Muscle of leg (tissue), 16 donors: ENCODE data around the gene C1QBP. TPM values are rescaled to one million over a fixed set of nuclear protein-coding genes. Genes with fewer than 3 reads are reported as not detected.

Source experiments
- DNase-seq: peaks from one replicate; pipeline ENCODE4 v3.0.0; 2013
- H3K27ac ChIP-seq: one replicate; pipeline ENCODE4 v1.5.1; 2013; ENCODE audit warnings: mild to moderate bottlenecking, low read length, control low read depth
- H3K27me3 ChIP-seq: one replicate; pipeline ENCODE4 v1.6.1; 2013; ENCODE audit warnings: low read length; ENCODE audit not compliant: control insufficient read depth, insufficient read depth
- H3K36me3 ChIP-seq: one replicate; pipeline ENCODE4 v1.6.1; 2013; ENCODE audit warnings: low read length; ENCODE audit not compliant: control insufficient read depth, insufficient read depth
- H3K4me1 ChIP-seq: one replicate; pipeline ENCODE4 v1.6.1; 2013; ENCODE audit warnings: low read length; ENCODE audit not compliant: control insufficient read depth, insufficient read depth
- H3K4me3 ChIP-seq: one replicate; pipeline ENCODE4 v1.5.1; 2013; ENCODE audit warnings: low read length, control low read depth
- H3K9me3 ChIP-seq: replicated peaks from 2 replicates; pipeline ENCODE4 v1.6.1; 2013; ENCODE audit warnings: low read depth, low read length; ENCODE audit not compliant: control insufficient read depth
- WGBS: methylation state at CpG from one replicate; pipeline ENCODE4 v1.1.5; 2013; ENCODE audit warnings: missing lambda C conversion rate; ENCODE audit not compliant: insufficient coverage; 5-methylcytosine and 5-hydroxymethylcytosine counted together
- long read RNA-seq, 11 donors: transcript quantifications; one replicate each; lab custom pipeline, GENCODE V29; 2026
- polyA plus RNA-seq, 8 donors: library from polyadenylated mRNA; unstranded; fragments of 120-200 nt; gene quantifications; one replicate each; pipeline versions ENCODE4 v1.2.1 to v1.2.3, GENCODE V29; 2013; ENCODE audit warnings: inconsistent platforms in 1 of 8, low replicate concordance in 1 of 8; ENCODE audit not compliant: insufficient read length in 8 of 8, insufficient read depth in 1 of 8
- total RNA-seq: library from RNA; stranded (reverse); fragments of 120-200 nt; gene quantifications from one replicate; pipeline ENCODE4 v1.2.4, GENCODE V29; 2013

Gene C1QBP
- 137 TPM for total RNA-seq
- polyA plus RNA-seq, result 100 to 1,000 TPM; 108 to 134 (median 120) TPM
- long read RNA-seq, donor 1, transcript C1QBP-201 (6 exons, 1,169 nt), result major isoform, 30 of 38 reads
- long read RNA-seq, donor 1, partial matches to known transcripts, result 7 of 38 reads
- long read RNA-seq, donor 1, other reads (novel, unspliced or antisense), result 0 of 38 reads
- long read RNA-seq, donor 2, transcript C1QBP-201 (6 exons, 1,169 nt), result major isoform, 9 of 10 reads
- long read RNA-seq, donor 2, partial matches to known transcripts, result 0 of 10 reads
- long read RNA-seq, donor 2, other reads (novel, unspliced or antisense), result 0 of 10 reads
- long read RNA-seq, donor 3, transcript C1QBP-201 (6 exons, 1,169 nt), result major isoform, 84 of 134 reads
- long read RNA-seq, donor 3, partial matches to known transcripts, result 49 of 134 reads
- long read RNA-seq, donor 3, other reads (novel, unspliced or antisense), result 0 of 134 reads
- long read RNA-seq, donor 4, transcript C1QBP-201 (6 exons, 1,169 nt), result major isoform, 74 of 95 reads
- long read RNA-seq, donor 4, partial matches to known transcripts, result 17 of 95 reads
- long read RNA-seq, donor 4, other reads (novel, unspliced or antisense), result 0 of 95 reads
- long read RNA-seq, donor 5, transcript C1QBP-201 (6 exons, 1,169 nt), result major isoform, 163 of 241 reads
- long read RNA-seq, donor 5, transcript C1QBP-203 (2 exons, 911 nt), result minor isoform, 6 of 241 reads
- long read RNA-seq, donor 5, partial matches to known transcripts, result 70 of 241 reads
- long read RNA-seq, donor 5, other reads (novel, unspliced or antisense), result 0 of 241 reads
- long read RNA-seq, donor 6, transcript C1QBP-201 (6 exons, 1,169 nt), result major isoform, 133 of 191 reads
- long read RNA-seq, donor 6, partial matches to known transcripts, result 53 of 191 reads
- long read RNA-seq, donor 6, other reads (novel, unspliced or antisense), result 0 of 191 reads
- long read RNA-seq, donor 7, transcript C1QBP-201 (6 exons, 1,169 nt), result major isoform, 108 of 148 reads
- long read RNA-seq, donor 7, partial matches to known transcripts, result 34 of 148 reads
- long read RNA-seq, donor 7, other reads (novel, unspliced or antisense), result 0 of 148 reads
- long read RNA-seq, donor 8, transcript C1QBP-201 (6 exons, 1,169 nt), result major isoform, 88 of 100 reads
- long read RNA-seq, donor 8, partial matches to known transcripts, result 9 of 100 reads
- long read RNA-seq, donor 8, other reads (novel, unspliced or antisense), result 0 of 100 reads
- long read RNA-seq, donor 9, transcript C1QBP-201 (6 exons, 1,169 nt), result major isoform, 60 of 91 reads
- long read RNA-seq, donor 9, partial matches to known transcripts, result 30 of 91 reads
- long read RNA-seq, donor 9, other reads (novel, unspliced or antisense), result 0 of 91 reads
- long read RNA-seq, donor 10, transcript C1QBP-201 (6 exons, 1,169 nt), result major isoform, 124 of 144 reads
- long read RNA-seq, donor 10, partial matches to known transcripts, result 15 of 144 reads
- long read RNA-seq, donor 10, other reads (novel, unspliced or antisense), result 0 of 144 reads
- long read RNA-seq, donor 11, transcript C1QBP-201 (6 exons, 1,169 nt), result major isoform, 72 of 101 reads
- long read RNA-seq, donor 11, partial matches to known transcripts, result 27 of 101 reads
- long read RNA-seq, donor 11, other reads (novel, unspliced or antisense), result 0 of 101 reads

DNA sequence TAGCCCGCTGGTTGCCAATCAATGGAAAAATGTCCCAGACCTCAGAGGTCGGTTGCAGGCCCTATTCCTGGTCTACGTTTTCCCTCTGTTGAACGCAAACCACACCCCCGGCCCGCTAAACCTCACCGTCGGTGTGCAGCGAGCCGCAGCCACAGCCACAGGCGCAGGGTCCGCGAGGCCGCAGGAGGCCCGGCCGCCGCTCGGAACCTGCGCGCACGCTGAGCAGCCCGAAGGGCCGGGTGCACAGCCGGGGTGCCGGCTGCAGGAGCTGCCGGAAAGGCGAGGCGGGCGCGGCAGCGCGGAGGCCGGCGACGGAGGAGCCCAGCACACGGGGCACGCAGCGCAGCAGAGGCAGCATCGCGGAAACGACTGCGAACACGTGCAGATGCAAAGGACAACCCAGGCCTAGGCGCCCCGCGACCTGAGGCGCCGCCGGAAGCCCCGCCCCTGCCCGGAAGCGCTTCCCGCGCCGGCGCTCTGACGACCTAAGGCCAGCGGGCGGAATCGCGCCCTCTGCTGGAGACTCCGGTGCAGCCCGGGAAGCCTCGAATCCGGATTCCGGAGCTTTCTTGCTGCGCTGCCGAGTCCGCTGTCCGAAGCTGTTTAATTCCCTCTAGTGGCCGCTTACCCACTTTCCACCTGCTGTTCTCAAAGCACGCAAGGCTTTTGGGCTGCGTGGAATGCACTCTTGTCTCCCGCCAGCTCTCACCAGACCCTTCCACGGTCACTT lies at the start of gene C1QBP:
C1QBP (minus strand) TSS at position 440 of the 730 bp plus-strand sequence; CDS start at position 358, 82 bp downstream.
- peak within 1 kb of the TSS; percentile 76 for H3K27ac ChIP-seq
- peak; percentile 96 for DNase-seq
- H3K4me3 ChIP-seq, result peak within 1 kb of the TSS; percentile 71
- under 1% methylated on average over 65 of the region's 75 CpGs for WGBS
- no peaks in the 10 kb centered on the region for H3K27me3 ChIP-seq
- no peaks in the 10 kb centered on the region for H3K9me3 ChIP-seq
- H3K4me1 ChIP-seq, result peaks cover 10% of the 10 kb centered on the region
- H3K36me3 ChIP-seq, result peaks cover 41% of the 10 kb centered on the region

GRCh38 chr17:5488752-5489151 lies 49.8 kb upstream of the C1QBP start:
- no peak overlapping the region for H3K27ac ChIP-seq
- 79% methylated on average over 4 of the region's 8 CpGs for WGBS
- H3K36me3 ChIP-seq, result peaks cover 23% of the 10 kb centered on the region
- peaks cover 13% of the 10 kb centered on the region for H3K4me1 ChIP-seq
- H3K4me3 ChIP-seq, result no peak overlapping the region
- no peak for DNase-seq
- no peaks in the 10 kb centered on the region for H3K27me3 ChIP-seq
- no peaks in the 10 kb centered on the region for H3K9me3 ChIP-seq

DNA sequence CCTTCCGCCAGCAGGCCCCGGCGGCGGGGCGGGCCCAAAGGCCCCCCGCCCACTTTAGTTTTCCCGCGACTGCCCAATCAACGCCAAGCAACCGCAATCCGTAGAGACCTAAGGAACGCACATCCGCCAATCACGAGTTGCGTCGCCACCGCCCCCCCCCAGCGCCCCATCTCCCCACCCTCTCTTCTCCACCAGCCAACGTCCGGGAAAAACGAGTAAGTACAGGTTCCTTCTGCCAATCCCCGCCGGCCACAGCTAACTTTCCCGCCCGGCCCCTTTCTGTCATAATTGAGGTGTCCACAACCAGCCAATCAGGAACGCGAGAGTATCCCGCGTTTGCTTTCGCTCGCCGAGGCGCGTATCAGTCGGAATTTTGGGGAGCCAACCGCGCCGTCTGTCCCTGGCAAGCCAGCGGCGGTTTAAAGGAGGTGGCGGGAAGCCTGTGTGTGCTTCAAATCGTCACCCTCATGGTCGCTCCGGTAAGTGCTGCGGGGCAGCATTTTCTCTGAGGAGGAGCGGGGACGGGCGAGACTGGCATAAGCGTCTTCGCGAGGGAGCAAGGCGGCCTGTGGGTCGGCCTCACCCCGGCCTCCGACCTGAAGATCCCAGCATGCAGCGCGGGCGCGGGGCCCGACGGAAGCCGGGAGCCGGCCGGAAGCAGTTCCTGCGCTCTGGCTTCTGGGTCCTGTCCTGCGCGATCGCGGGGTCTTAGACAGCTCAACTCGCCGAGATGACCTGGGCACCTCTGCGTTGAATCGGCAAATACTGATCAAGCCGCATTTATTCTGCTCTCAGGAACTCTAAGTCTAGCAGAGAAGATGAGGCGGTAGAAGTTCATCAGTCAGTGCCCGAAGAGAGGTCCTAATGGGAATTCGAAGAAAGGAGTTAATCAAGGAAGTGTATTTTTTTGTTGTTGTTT lies 47.5 kb upstream of the C1QBP start, which contains the start of gene MIS12:
MIS12 (plus strand) TSS at position 361 of the 919 bp plus-strand sequence. CDS start 2,297 bp downstream, outside the sequence.
- no peaks in the 10 kb centered on the region for H3K9me3 ChIP-seq
- H3K4me3 ChIP-seq, result peak within 1 kb of the TSS; percentile 100
- WGBS, result under 1% methylated on average over 70 of the region's 77 CpGs
- peak; percentile 100 for DNase-seq
- H3K27me3 ChIP-seq, result no peaks in the 10 kb centered on the region
- peak within 1 kb of the TSS; percentile 99 for H3K27ac ChIP-seq
- H3K36me3 ChIP-seq, result peaks cover 36% of the 10 kb centered on the region
- H3K4me1 ChIP-seq, result peaks cover 13% of the 10 kb centered on the region

DNA sequence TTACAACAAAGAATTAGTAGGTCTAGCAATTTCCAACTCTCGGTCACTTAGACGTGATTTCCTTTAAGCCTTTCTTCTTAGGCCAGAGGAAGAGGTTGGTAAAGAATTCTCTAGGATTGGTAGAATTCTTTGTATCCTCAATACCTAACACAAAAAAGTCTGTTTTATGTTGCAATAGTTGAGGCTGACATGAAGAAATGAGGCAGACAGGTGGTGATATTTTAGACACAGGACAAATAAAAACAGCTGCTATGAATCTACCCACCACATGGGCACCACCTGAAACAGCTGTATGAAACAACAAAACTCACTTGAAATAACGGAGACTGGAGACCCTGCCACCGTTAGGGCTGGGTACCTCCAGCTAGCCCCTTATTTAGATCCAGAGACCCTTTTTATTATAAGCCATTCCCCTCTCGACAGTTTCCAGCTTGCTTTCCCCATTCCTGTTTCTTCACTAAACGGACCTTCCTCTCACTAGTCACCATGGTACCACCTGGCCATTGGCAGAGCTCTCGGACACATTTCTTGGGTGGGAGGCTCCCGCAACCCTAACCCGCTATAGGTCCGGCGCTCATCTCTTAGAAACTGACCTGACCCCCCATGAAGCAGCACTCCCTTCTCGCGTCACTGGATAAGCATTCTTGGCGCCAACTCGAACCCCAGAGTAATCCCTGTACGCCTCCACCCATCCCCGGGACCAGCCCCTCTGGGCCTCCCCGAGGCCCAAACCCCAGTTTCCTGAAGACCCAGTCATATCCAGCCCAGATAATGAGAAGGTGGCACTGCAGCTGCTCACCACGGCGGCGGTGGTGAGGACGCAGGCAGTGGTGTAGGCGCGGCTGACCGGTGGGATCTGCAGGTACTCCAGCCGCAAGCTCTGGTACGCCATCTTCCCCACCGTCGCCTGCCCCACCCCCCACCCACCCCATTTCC lies 46.6 kb upstream of the C1QBP start, which contains the start of gene DERL2:
DERL2 (minus strand) TSS at position 909 of the 936 bp plus-strand sequence; CDS start at position 892, 17 bp downstream.
- peaks cover 13% of the 10 kb centered on the region for H3K4me1 ChIP-seq
- H3K36me3 ChIP-seq, result peaks cover 38% of the 10 kb centered on the region
- WGBS, result under 1% methylated on average over 23 of the region's 29 CpGs
- H3K27ac ChIP-seq, result peak within 1 kb of the TSS; percentile 99
- H3K9me3 ChIP-seq, result no peaks in the 10 kb centered on the region
- H3K27me3 ChIP-seq, result no peaks in the 10 kb centered on the region
- no peak for DNase-seq
- H3K4me3 ChIP-seq, result peak within 1 kb of the TSS; percentile 100

- no peak for DNase-seq
- WGBS, result 98% methylated on average over 4 of the region's 4 CpGs
- Histone ChIP-seq H3K9me3 (peaks cover 5% of the 10 kb centered on the region), H3K4me1 (peaks cover 6% of the 10 kb centered on the region), H3K27me3 (no peaks in the 10 kb centered on the region), H3K4me3 (no peak overlapping the region), H3K27ac (no peak overlapping the region), H3K36me3 (peaks cover 54% of the 10 kb centered on the region)
Observed at GRCh38 chr17:5481451-5481850, 42.5 kb upstream of the C1QBP start.

DNA sequence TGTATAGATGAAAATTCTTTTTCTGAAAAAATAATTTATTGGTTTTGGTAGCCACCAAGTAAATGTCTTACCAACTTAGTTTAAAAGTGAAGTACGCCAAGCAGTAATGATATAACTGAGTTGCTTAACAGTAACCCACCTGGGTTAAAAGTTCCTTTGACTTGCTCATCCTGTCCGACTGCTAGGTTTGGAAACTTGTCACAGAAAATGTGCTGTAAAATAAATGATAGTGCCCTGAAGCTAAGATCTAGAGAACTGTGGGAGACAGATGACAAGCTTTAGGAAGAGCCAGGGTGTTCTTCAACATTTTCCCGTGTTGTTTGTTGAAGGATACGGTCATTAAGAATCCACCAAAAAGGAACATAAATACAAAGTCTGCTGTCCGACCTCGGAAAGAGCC lies 42.0 kb upstream of the C1QBP start:
- DNase-seq, result no peak
- 100% methylated on average over 1 of the region's 6 CpGs for WGBS
- H3K4me3 ChIP-seq, result no peak overlapping the region
- peaks cover 54% of the 10 kb centered on the region for H3K36me3 ChIP-seq
- H3K27me3 ChIP-seq, result no peaks in the 10 kb centered on the region
- H3K9me3 ChIP-seq, result peaks cover 5% of the 10 kb centered on the region
- peaks cover 6% of the 10 kb centered on the region for H3K4me1 ChIP-seq
- H3K27ac ChIP-seq, result no peak overlapping the region

- Histone ChIP-seq H3K36me3 (peaks cover 59% of the 10 kb centered on the region), H3K27me3 (no peaks in the 10 kb centered on the region), H3K27ac (no peak overlapping the region), H3K4me1 (no peaks in the 10 kb centered on the region), H3K9me3 (peaks cover 5% of the 10 kb centered on the region), H3K4me3 (no peak overlapping the region)
- no peak for DNase-seq
- WGBS, result 90% methylated on average over 3 of the region's 4 CpGs
Observed at GRCh38 chr17:5478992-5479391, 40.0 kb upstream of the C1QBP start.
